Measurements from ENCODE around the gene SRSF5.
A peak's percentile ranks its signal among the peaks of the same experiment; 100 is the strongest.
"Not testable (repeated sequence)": the region's sequence is repeated elsewhere in the genome, so short reads cannot be mapped to it uniquely, and the experiment has no call there.

Gene SRSF5

DNA sequence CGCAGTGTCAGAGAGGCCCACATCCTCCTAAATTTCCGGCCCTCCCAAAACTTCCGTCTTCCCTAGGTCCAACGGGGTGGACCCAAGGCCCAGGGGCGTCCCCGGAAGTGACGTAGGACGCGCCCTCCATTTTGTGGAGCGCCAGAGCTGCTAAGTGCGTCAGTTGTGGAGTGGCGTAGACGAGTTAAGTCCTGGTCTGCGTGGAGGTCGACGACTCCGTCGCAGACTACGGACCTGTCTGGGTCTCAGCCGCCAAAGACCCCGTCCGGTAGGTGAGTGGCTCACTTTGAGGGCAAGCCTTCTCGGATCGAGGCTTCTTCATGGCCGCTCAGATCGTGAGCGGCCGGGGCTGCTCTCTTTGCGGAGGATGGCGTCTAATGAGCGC lies at the start of gene SRSF5:
SRSF5 (plus strand) TSS at position 159 of the 385 bp plus-strand sequence. CDS start 1,015 bp downstream, outside the sequence.
- DNase-seq, result peak; percentile 92

DNA sequence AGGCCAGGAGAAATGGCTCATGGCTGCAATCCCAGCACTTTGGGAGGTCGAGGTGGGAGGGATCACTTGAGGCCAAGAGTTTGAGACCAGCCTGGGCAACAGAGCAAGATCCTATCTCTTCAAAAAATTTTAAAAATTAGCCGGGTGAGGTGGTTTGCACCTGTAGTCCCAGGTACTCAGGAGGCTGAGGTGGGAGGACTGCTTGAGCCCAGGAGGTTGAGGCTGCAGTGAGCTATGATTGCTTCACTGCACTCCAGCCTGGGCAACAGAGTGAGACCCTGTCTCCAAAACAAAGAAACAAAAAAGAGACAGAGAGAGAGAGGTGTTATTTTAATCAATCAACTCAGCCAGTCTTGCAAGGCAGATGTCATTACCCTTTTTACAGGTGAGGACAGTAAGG lies 48.3 kb upstream of the SRSF5 start:
- DNase-seq, result not testable (repeated sequence)

DNA sequence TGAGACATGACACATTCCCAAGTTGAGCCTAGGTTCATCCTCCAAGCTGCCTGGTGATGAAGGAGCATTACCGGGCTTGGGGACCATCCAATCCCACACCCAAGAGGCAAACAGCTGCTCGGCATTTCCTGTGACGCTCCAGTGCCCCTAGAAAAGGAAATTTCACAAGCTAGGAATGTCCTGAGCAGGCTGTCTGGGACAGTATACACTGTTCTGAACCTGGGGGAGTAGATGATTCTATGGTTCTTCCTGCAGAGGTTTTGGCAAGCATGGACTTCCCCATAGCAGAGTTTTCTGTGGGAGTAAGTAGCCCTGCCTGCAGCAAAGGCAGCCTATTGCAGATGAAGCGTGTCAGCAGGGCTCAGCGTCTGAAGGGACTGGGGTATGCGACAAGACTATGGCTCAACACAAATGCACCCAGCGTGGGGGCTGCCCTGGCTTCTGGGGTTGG lies 47.4 kb upstream of the SRSF5 start:
- no peak for DNase-seq

DNA sequence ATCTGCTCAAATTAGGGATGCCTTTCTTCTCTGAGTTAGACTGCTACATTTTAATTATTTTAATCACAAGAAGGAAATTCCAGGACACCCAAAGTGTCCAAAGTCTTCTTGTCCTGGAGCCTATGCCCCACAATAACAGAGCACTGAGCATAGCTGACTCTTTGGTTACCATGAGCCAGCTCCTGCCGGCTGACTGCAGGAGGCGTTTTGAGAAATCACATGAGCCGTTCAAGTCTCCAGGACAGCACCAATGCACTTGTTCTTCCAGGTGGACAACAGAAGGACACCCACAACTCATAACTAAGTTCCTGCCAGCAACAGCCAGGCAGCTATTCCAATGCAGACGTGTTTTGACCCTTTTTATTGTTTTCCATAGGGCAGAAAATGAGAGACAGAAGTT lies 46.0 kb upstream of the SRSF5 start:
- DNase-seq, result no peak

DNA sequence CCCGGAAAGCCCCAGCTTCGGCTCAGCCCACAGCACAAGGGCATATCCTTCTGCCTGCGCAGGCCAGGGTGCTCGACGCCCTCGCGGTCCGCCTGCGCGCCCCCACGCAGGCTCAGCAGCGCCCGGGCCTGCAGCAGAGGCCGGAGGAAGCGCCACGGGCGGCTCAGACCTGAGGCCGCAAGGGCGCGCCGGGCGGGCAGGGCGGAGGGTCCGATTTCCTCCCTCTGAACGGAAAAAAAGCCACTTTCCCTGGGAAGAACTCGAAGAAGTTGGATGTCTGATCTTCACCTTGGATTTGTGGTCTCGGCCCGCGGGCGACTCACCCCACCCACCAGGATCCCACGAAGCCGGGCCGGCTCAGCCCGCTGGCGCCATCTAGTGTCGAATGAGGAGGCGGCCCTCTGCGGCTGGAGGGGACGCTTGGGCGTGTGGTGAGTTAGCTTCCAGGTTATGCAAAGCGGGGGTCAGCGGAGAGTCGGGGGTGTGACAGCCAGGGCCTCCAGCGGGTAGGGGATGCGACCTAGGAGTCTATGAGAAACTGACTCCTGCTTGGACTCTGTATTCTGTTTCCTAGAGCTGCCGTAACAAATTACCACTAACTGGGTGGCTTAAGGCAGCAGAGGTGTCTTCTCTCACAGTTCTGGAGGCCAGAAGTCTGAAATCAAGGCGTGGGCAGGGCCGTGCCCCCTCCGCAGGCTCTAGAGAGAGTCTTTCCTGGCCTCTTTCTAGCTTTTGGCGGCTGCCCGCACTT lies 40.0 kb upstream of the SRSF5 start:
- peak; percentile 84 for DNase-seq

DNA sequence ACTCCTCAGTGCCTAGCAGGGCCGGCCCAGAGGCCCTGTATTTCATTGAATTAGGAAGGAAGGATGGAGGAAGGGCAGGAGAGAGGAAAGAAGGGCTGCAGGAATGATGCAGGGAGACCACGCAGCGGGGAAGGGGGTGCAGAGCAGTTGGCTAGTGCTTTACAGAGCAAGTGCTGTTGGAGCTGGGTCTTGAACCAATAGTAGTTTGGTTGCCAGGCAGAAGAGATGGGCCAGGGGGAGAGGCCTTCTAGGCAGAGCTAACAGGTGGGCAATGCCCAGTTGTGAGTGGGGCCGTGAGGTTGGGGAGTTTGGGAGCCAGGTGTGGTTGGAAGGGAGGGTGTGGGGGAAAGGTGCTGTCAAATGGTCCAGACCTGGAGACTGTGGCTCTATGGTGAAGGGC lies 39.1 kb upstream of the SRSF5 start:
- DNase-seq, result no peak

DNA sequence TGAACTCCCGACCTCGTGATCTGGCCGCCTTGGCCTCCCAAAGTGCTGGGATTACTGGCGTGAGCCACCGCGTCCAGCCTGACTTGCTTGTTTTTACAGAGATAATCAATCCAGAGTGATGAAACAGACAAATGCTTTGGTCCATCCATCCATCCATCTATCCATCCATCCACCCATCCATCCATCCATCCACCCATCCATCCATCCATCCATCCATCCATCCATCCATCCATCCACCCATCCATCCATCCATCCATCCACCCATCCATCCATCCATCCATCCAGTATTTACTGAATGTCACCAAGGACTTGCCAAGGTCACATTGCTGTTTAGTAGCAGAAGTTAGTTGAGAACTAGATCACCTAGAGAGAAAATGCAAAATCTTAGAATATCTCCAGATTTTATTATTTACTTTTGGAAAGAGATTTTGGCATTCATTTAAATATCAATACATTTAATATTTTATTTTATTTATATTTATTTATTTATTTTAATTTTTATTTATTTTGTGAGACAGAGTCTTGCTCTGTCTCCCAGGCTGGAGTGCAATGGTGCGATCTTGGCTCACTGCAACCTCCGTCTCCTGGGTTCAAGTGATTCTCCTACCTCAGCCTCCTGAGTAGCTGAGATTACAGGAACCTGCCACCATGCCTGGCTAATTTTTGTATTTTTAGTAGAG lies 34.9 kb upstream of the SRSF5 start:
- not testable (repeated sequence) for DNase-seq

DNA sequence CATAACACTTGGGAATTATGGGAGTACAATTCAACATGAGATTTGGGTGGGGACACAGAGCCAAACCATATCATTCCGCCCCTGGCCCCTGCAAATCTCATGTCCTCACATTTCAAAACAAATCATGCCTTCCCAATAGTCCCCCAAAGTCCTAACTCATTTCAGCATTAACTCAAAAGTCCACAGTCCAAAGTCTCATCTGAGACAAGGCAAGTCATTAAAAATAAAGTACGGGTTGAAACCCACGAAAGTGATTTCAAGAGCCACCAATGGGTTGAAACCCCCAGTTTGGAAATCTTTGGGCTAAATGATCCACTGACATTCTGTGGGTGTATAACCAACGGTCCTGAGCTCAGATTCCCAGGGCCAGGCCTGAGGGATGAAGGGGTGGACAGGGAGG lies 30.5 kb upstream of the SRSF5 start:
- not testable (repeated sequence) for DNase-seq

DNA sequence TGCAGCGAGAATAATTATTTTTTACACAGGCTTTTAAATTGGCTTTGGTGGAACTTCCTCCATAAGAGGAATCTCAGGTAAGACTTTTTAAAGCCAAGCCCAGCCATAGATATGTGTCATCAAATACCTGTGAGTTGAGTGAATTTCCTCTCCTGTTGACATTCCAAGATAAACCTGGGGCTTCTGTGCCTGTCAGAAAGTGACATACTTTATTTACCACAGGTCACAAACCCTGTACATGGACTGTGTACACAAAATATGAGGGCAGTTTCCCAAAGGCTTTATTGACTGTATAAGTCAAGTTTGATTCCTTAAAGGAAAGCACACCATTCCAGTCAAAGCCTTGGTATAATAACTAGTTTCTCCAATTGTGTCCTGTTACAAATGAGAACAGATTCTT lies 25.9 kb upstream of the SRSF5 start:
- DNase-seq, result no peak

DNA sequence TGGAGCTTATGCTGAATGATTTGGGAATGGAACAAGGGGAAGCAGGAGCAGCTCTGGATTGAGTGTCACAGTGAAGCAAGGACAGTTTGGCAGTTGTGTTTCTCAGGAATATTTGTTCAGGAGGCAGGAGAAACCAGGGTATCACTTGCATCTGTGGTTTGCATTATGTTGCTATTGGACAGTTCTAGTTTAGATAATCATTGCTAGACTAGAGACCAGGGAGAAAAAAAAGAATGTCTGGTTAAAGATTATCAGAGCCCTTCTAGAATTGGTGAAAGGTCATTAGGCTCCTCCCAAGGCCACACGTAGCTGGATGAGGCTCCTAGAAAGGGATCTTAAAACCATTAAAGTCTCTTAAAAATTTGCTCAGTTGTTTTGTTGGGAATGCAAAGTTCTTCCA lies 17.0 kb upstream of the SRSF5 start:
- DNase-seq, result no peak

DNA sequence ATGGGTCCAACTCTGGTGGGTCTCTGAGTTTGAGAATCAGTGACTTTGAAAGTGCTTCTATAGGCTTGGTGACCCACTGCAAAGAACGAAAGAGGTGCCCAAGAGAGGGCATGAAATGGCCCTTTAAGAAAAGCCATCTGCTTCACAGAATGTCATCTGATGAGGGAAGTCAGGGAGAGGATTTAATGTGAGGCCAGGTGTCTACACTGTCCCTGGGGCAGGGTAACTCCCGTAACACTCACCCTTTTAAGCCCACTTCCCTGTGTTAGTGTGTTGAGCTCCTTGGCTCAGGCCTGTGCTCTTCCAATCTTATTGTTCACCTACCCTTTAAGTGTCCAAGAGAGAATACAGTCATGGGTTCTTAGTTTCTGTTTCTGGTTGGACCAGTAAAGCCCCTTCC lies 16.4 kb upstream of the SRSF5 start:
- no peak for DNase-seq

DNA sequence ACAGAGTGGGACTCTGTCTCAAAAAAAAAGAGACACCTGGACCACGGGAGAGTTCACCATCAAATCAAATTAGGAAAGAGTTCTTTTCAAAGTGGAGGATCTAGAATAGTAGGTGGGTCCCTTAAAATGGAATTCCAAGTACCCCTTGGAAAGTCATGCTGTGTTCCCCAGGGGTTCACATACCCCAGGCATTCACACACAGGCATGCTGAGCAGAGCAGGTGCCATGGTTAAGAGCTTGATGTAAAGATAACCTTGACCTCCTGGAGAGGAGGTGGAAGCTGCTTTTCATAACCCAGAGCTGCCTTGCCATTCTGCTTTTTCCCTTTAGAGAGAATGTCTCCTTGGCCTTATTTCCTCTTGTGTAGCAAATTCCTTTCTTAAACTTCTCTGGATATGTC lies 14.2 kb upstream of the SRSF5 start:
- DNase-seq, result no peak

DNA sequence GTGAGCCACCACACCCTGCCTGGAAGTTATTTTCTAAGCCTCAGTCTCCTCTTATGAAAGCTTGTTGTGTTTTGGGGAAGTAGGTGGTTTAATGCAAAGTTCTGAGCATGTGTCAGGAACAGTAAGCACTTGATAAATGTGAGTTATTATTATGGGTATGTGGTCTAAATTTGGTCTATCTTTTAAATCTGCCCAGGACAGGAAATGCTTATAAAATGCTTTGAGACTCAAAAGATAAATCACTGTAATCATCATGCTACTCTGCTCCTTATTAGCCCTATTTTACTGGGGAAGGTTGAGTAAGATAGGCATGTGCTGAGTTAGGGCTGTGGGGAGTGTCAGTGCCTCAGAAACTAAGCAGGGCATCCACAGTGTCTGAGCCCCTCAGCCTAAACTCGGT lies 13.1 kb upstream of the SRSF5 start:
- DNase-seq, result no peak

DNA sequence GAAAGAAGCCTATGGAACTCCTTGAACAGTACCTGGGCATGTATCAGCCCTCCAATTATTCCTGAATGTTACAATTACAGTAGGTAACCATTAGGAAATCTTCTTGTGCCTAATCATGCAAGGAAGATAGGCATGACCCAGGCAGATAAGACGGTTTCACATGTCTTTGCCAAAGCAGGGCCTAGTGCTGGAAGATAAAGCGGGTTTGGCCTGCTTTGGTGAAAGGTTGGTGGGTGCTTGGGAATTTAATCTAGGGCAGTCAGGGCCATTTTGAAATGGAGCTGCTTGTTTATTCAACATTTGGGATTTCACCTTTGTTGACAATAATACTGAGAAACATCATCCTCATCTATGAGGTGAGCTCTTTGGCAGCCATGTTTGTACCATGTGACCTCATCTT lies 12.5 kb upstream of the SRSF5 start:
- DNase-seq, result no peak

DNA sequence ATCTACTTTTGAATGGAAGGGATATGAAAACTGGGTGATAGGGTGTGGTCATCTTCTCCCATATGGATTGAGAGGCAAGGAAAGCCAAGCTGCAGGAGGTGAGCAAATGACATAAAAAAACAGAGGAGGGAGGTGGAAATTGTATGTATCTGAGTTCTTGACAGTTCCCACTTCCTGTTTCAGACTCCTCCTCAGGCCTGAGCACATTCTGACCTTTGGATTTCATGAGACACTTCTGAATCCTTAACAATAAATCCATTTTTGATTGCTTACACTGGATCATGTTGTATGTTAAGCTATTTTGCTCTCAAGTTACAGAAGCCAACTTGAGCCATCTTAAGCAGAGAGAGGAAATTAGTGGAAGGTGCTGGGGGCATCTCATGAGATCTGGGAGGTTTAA lies 11.6 kb upstream of the SRSF5 start:
- DNase-seq, result no peak

DNA sequence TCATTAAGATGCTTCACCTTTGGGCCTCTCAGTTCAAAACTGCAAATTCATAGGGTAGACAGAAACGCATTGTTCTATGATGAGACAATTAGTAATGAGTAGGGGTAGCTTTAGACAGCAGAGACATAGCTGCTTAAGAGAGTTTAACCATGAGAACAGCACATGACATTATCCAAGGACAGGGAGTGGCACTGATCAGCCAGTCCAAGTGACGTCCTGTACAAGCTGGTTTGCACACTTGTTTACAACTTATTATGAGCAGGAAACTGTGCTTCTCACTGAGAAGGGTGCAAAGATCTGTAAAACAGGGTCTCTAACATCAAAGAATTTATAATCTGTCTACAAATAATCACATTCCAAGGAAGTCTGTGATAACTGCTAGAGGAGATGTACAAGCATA lies 11.2 kb upstream of the SRSF5 start:
- no peak for DNase-seq

DNA sequence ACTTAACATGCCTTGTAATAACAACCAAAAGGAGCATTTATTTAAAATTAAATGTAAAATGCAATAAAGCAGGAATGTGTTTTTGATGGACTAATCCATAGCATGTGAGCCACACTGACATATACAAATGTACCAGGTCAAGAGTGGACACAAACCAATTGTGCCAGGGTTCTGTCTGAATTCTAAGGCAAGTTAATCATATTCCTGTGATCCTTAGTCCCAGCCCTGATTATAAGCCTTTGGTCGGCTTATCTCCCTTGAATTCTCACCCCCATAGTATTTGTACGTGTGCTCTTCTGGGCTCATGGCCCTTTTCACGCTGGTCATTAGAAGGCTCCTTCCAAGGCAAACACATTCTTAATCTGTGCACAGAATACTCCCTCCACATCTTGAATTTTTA lies 10.6 kb upstream of the SRSF5 start:
- no peak for DNase-seq

DNA sequence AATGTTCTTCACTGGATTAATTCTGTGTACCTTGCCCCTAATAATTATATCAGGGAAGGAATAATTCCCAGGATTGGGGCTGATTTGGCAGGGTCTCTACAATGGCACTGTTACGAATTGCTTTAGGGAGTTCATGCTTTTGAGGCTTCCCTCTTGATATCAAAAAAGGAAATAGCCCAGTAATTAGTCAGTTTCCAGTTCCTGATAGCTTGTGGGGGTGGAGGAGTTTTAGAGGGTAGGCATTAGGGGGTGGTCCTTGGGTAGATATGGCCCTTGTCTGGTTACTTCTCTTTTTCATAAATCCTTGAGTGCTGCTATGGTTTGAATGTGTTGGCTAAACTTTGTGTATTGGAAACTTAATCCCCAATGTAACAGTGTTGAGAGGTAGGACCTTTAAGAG lies 6.1 kb upstream of the SRSF5 start:
- DNase-seq, result no peak

DNA sequence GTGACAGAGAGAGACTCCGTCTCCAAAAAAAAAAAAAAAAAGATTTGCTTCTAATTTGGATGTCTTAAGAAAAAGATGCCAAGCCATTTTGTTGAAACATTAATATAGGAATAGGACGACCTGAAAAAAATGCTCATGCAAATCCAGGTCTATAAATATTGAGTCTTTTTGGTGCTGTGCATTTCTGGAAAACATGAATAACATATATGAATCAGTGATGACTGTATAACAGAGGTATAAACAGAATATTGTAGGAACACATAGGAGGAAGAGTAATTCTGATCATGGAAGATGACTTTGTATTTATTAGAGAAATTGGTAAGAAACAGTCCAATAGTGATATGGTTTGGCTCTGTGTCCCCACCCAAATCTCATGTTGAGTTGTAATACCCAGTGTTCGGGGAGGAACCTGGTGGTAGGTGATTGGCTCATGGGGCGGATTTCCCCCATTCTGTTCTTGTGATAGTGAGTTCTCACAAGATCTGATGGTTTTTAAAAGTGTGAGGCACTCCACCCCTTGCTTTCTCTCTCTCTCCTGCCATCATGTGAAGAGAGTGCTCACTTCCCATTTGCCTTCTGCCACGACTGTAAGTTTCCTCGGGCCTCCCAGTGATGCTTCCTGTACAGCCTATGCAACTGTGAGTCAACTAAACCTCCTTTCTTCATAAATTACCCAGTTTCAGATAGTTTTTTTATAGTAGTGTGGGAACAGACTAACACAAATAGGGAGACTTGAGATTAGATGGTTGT lies 3.0 kb upstream of the SRSF5 start:
- DNase-seq, result peak; percentile 19

DNA sequence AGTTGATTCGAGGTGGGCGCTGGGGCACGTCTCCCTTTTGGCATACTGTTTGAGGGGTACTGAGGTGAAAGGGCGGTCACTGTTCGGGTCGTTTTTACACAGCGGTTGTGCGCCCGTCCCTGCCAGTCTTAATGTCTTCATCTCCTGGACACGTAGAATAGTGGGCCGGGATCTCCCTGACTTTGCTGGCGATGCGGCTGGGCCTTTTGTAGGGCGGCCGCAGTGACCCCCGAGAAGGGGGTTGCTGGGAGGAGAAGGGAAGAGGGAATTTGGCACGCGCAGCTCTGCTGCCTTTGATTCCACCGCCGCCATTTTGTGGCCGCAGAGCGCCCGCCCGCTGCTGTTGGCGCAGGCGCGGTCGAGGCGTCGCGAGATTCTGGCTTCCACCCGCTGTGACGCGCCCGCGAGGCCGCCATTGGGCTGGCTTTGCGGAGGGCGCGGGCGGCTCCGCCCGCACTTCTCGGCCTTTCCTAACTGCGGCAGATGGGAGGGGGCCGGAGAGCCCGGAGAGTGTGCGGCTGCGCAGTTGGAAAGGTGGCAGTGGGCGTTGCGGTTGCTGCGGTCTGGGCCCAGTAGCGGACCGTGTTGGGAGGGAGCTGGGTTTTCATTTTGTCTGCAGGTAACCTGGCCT lies 542 bp downstream of the SRSF5 start:
- DNase-seq, result peak; percentile 92

DNA sequence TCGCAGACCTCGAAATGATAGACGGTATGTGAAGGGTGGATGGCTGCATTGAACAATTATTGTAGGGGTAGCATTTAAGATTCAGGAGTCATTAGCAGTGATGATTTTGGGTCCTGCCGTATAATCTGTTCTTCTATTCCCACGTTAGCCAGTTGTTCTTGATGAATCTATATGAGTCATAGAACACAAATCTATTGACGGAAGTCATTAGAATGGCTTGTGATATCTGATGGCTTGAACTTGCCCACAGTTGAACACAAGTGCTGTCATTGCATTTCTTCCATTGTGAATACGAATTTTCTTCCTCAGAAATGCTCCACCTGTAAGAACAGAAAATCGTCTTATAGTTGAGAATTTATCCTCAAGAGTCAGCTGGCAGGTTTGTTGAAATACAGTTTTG lies 1.9 kb downstream of the SRSF5 start:
- no peak for DNase-seq

DNA sequence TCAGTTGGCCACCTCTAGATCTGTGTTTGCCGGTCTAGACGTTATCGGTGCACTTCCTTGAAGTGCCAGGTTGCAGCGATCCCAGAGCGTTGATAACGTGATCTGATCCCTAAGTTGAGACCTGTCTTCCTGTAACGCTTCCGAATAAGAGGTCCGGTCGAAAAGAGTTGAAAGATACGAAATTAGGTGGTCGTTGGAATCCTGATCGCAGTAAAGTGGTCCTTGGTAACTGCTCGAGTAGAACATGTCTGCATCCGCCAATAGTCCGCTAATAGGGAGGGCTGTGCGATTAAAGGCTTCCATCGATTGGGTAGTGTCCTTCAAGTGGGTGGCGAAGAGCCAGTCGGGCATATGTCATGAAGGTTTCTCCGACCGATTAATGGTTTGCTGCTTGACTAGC lies 2.7 kb downstream of the SRSF5 start:
- no peak for DNase-seq

DNA sequence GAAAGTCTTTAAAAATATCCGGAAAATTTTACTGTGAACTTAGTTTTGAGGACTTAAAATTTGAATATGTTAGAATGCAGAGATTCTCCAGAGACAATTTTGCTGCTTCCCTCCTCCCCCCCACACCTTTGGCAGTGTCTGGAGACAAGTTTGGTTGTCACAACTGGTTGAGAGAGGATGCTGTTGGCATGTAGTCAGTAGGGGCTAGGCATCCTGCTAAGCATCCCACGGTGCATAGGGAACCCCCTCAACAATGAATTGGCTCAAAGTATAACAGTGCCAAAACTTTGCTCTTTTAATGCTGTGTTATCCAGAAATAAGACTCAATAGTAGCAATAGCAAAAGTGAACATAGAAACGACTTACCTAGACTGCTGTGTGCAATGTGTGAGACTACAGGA lies 3.6 kb downstream of the SRSF5 start:
- no peak for DNase-seq

DNA sequence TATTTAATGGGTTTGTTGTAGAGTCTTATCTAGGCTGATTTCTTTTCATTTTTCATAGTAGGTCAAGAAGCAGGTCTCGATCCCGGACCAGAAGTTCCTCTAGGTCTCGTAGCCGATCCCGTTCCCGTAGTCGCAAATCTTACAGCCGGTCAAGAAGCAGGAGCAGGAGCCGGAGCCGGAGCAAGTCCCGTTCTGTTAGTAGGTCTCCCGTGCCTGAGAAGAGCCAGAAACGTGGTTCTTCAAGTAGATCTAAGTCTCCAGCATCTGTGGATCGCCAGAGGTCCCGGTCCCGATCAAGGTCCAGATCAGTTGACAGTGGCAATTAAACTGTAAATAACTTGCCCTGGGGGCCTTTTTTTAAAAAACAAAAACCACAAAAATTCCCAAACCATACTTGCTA lies 4.2 kb downstream of the SRSF5 start:
- no peak for DNase-seq
